HAP-1 (cell line): ENCODE results near the gene MPV17L2.
A peak's percentile ranks its signal among the peaks of the same experiment; 100 is the strongest.

ENCODE experiments used
- DNase-seq, 2 experiments: peaks; one replicate each; pipeline ENCODE4 v3.0.0-alpha.2; 2016 to 2020; ENCODE audit warnings: low spot score in 2 of 2
- H3K27me3 ChIP-seq: fragments of 250-450 bp; sonication (Bioruptor Pico); 2 replicates; pipeline ENCODE4 v1.5.1; 2020; ENCODE audit warnings: low read depth, mild to moderate bottlenecking, moderate library complexity
- H3K36me3 ChIP-seq: fragments of 250-450 bp; sonication (Bioruptor Pico); replicated peaks from 2 replicates; pipeline ENCODE4 v1.5.1; 2020; ENCODE audit warnings: mild to moderate bottlenecking
- H3K4me1 ChIP-seq: fragments of 250-450 bp; sonication (Bioruptor Pico); 2 replicates; pipeline ENCODE4 v1.5.1; 2020; ENCODE audit warnings: mild to moderate bottlenecking
- H3K4me3 ChIP-seq: fragments of 250-450 bp; sonication (Bioruptor Pico); 2 replicates; pipeline ENCODE4 v1.5.1; 2020; ENCODE audit warnings: mild to moderate bottlenecking, moderate library complexity
- H3K9me3 ChIP-seq: fragments of 250-450 bp; sonication (Bioruptor Pico); 2 replicates; pipeline ENCODE4 v1.5.1; 2020; ENCODE audit warnings: mild to moderate bottlenecking, moderate library complexity
- in situ Hi-C: fragments of 300-500 bp; cut with MboI; formaldehyde crosslinking; loops from 3 replicates; pipeline ENCODE4 v1.14.3; 2020; ENCODE audit warnings: low sequenced_read_pairs, inconsistent platforms, mixed read lengths

Gene MPV17L2

DNA sequence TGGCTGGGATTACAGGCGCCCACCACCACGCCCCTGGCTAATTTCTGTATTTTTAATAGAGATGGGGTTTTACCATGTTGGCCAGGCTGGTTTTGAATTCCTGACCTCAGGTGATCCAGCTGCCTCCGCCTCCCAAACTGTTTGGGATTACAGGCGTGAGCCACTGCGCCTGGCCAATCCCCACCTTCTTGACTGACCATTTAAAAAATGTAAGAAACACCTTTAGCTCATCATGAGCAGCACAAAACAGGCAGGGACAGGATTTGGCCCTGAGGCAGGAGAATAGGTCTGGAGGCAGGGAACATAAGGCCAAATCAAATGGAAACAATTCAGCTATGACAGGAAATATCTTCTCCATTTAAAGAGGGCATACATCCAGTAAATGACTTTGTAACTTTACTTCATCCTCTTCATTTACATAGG is 1.4 kb upstream of the MPV17L2 start:
- Histone ChIP-seq H3K4me1 (peaks cover 12% of the 10 kb centered on the region), H3K4me3 (no peak overlapping the region), H3K27me3 (no peaks in the 10 kb centered on the region), H3K9me3 (no peaks in the 10 kb centered on the region), H3K36me3 (peaks cover 15% of the 10 kb centered on the region)
- peak in 1 of 2 experiments; percentile 41 for DNase-seq
- in situ Hi-C loops = no loop called here

DNA sequence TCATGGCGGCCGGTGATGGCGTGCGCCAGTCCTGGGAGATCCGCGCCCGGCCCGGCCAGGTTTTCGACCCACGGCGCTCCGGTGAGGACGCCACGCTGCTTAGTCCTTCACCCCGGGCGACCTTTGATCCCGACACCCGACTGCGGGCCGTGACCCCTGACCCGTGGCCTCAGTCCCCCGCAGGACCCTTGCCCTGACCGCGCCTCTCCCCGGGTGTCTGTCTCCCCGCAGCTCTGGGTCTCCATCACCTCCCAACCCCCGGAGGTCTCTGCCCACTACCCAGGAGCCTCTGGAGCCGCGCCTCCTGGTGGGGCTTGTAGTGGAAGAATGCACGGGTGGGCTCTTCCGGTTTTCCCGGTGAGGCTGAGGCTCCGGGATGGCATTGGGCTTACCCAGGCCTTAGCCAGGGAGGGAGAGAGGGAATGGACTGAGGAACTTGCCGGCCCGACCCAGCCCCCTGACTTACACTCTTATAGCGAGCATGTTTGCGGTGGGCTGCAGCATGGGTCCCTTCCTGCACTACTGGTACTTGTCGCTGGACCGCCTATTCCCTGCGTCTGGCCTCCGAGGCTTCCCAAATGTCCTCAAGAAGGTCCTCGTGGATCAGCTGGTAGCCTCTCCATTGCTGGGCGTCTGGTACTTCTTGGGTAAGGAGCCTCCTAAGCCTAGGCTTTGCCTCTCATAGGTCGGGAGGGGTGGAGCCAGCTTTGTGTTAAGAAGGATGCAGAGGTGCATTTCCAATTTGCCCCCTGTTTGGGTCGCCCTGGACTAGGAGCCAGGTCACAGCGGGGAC is 566 bp downstream of the MPV17L2 start:
- Histone ChIP-seq H3K4me3 (peak overlapping the region; percentile 94), H3K36me3 (peaks cover 25% of the 10 kb centered on the region), H3K9me3 (no peaks in the 10 kb centered on the region), H3K27me3 (no peaks in the 10 kb centered on the region), H3K4me1 (peaks cover 12% of the 10 kb centered on the region)
- in situ Hi-C loops = no loop called here
- peak in 1 of 2 experiments; percentile 40 for DNase-seq

DNA sequence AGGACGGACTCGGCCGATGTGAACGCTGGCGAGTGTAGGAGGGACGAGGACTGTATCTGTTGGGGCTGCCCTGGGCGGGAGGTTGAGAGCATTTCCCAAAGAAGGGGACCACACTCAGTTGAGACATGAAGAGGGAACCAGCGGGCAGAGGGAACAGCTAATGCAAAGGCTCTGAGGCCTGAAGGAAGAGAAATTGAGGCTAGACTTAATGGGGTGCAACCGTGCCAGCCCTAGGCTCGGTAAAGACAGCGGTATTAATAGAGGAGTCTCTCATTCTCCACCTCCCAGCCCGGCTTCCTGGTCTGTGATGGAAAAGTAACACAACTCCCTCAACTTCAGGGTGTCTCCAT is 1.1 kb downstream of the MPV17L2 start:
- Histone ChIP-seq H3K9me3 (no peaks in the 10 kb centered on the region), H3K36me3 (peaks cover 31% of the 10 kb centered on the region), H3K4me3 (peak overlapping the region; percentile 94), H3K27me3 (no peaks in the 10 kb centered on the region), H3K4me1 (peaks cover 12% of the 10 kb centered on the region)
- in situ Hi-C loops = no loop called here
- no peak for DNase-seq

DNA sequence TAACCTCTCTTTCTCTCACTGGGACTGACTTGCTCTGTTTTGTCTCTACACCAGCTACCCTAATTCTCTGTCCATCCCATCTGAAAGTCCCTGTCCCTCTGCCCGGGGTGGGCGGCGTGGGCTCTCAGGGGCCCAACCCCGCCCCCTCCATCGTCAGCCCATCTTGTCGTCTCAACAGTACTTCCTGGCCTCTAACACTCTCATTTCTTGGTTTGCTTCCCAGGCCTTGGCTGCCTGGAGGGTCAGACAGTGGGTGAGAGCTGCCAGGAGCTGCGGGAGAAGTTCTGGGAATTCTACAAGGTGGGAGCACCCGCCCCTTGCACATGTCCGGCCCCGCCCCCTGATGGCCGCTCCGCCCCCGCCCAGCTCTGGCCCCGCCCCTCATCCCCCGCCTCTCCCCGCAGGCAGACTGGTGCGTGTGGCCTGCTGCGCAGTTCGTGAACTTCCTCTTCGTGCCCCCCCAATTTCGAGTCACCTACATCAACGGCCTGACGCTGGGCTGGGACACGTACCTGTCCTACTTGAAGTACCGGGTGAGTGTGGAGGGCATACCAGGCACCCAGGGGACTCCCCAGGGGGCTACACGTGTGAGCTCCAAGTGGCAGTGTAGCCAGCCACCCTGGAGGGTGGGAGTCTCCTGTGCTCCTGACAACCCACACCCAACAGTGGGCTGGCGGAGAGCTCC is 1.7 kb downstream of the MPV17L2 start:
- H3K9me3 ChIP-seq = no peaks in the 10 kb centered on the region
- no peaks in the 10 kb centered on the region for H3K27me3 ChIP-seq
- H3K36me3 ChIP-seq = peaks cover 37% of the 10 kb centered on the region
- in situ Hi-C loops = no loop called here
- H3K4me3 ChIP-seq = peak overlapping the region; percentile 94
- peaks cover 12% of the 10 kb centered on the region for H3K4me1 ChIP-seq
- DNase-seq = peak; percentile 42 to 78

DNA sequence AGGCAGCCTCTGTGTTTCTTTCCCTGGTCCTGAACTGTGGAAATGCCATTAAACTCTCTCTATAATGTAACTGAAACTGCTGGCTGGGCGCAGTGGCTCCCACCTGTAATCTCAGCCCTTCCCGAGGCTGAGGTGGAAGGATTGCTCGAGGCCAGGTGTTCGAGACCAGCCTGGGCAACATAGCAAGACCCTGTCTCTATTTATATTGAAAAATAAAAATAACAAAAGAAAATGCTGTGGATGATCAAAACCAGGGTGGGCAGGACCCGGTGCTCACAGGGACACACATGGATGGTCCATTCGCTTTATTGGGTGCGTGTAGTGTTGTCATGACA is 3.5 kb downstream of the MPV17L2 start:
- Histone ChIP-seq H3K27me3 (no peaks in the 10 kb centered on the region), H3K4me3 (no peak overlapping the region), H3K4me1 (peaks cover 11% of the 10 kb centered on the region), H3K36me3 (peaks cover 50% of the 10 kb centered on the region), H3K9me3 (no peaks in the 10 kb centered on the region)
- in situ Hi-C loops = no loop called here
- no peak for DNase-seq

DNA sequence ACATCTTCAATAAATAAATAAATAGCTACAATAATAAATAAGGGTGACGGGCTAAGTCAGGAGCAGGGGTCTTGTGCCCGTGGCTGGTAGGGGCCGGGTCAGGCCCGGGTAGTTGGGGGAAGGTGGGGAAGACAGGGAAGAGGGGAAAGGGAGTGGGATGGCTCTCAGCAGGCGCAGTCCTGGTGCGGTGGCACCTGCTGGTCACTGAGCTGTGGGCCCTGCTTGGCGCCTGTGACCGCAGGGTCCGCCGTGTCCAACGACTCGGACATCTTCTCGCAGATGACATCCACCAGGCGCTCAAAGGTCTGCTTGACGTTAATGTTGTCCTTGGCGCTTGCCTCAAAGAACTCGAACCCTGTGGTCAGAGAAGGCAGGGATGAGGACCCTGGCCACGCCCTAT is 4.3 kb downstream of the MPV17L2 start:
- no peak for DNase-seq
- in situ Hi-C loops = no loop called here
- no peaks in the 10 kb centered on the region for H3K9me3 ChIP-seq
- peaks cover 8% of the 10 kb centered on the region for H3K4me1 ChIP-seq
- no peaks in the 10 kb centered on the region for H3K27me3 ChIP-seq
- H3K36me3 ChIP-seq = peaks cover 58% of the 10 kb centered on the region
- no peak overlapping the region for H3K4me3 ChIP-seq

DNA sequence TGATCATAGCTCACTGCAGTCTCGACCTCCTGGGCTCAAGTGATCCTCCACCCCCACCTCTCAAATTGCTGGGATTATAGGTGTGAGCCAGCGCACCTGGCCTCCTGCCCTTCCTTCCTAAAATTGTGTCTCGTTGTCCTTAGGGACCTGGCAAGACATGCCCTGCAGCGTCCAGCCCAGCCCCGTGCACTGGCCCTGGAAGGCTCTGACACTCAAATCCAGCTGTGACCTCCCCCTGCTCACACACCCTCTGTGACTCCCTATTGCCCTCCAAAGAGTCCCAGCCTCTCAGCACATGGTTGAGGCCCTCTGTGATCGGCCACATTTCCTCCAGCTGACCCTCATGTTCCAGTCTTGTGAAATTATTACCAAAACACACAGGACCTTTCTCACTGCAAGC is 4.9 kb downstream of the MPV17L2 start:
- DNase-seq = no peak
- peaks cover 61% of the 10 kb centered on the region for H3K36me3 ChIP-seq
- H3K27me3 ChIP-seq = no peaks in the 10 kb centered on the region
- in situ Hi-C loops = no loop called here
- no peaks in the 10 kb centered on the region for H3K9me3 ChIP-seq
- peaks cover 13% of the 10 kb centered on the region for H3K4me1 ChIP-seq
- H3K4me3 ChIP-seq = no peak overlapping the region

DNA sequence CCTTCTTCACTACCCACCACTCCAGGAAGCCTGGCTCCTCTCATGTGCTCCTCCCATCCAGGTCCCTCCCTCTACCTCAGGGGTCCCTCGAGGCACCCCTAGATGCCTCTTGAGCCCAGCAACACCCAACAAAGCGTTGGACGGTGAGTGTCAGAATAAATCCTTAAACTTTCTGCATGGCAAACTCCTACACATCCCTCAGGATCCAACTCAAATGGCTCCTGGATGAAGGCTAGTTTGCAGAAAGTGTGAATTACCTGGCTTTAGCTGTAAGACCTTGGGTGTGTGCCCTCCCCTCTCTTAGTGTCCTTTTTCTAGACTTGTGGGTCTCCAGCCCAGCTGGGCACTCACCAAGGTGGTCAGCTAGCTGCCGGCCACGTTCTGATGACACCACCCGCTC is 5.4 kb downstream of the MPV17L2 start:
- no peaks in the 10 kb centered on the region for H3K27me3 ChIP-seq
- H3K4me3 ChIP-seq = no peak overlapping the region
- DNase-seq = no peak
- H3K36me3 ChIP-seq = peaks cover 58% of the 10 kb centered on the region
- no peaks in the 10 kb centered on the region for H3K9me3 ChIP-seq
- H3K4me1 ChIP-seq = peaks cover 14% of the 10 kb centered on the region
- in situ Hi-C loops = no loop called here

DNA sequence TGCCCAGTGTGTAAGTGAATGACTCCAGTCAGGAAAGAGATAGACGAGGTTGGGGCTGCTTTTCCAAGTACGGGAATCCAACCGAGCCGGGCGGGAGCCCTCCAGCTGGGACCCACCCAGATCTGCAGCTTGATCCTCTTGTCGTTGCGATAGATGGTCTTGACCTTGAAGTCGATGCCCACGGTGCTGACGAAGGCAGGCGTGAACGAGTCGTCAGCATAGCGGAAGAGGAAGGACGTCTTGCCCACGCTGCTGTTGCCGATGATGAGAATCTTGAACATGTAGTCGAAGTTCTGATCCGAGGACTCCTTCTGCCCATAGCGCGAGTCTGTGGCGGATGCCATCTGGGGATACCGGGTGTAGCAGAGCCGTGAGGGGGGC is 9.4 kb downstream of the MPV17L2 start:
- H3K36me3 ChIP-seq = peaks cover 44% of the 10 kb centered on the region
- in situ Hi-C loops = no loop called here
- no peaks in the 10 kb centered on the region for H3K27me3 ChIP-seq
- peak overlapping the region; percentile 90 for H3K4me3 ChIP-seq
- H3K4me1 ChIP-seq = peaks cover 18% of the 10 kb centered on the region
- no peak for DNase-seq
- no peaks in the 10 kb centered on the region for H3K9me3 ChIP-seq

DNA sequence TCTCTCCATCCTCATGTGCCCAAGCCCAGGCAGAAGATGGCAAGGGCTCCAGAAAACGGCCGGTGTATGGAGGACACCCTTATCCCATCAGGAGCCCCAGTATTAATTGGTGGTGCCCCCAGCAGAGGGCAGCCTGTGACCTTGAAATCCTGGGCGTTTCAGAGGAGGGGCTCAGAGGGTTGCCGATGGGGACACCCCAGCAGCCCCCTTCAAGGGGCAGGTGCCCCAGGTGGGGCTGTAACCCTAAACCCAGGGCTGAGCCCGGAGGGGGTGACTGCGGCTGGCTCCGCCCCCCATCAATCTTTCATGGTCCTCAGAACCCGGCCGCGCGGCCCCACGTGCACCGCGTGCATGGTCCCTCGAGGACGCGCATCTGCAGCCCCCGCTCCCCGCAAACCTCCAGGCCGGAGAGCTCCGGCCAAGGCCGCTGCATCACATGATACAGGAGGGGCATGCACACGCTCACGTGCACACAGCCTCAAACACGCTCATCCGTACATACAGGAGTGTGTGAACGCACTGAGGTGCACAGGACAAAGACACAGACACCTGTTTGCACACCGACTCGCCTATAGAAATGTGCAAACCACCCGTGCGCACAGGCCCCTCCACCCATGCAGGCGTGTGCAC is 9.9 kb downstream of the MPV17L2 start:
- peaks cover 18% of the 10 kb centered on the region for H3K4me1 ChIP-seq
- DNase-seq = peak; percentile 41 to 69
- H3K4me3 ChIP-seq = peak overlapping the region; percentile 90
- H3K27me3 ChIP-seq = no peaks in the 10 kb centered on the region
- H3K9me3 ChIP-seq = no peaks in the 10 kb centered on the region
- peaks cover 43% of the 10 kb centered on the region for H3K36me3 ChIP-seq
- in situ Hi-C loops = no loop called here

DNA sequence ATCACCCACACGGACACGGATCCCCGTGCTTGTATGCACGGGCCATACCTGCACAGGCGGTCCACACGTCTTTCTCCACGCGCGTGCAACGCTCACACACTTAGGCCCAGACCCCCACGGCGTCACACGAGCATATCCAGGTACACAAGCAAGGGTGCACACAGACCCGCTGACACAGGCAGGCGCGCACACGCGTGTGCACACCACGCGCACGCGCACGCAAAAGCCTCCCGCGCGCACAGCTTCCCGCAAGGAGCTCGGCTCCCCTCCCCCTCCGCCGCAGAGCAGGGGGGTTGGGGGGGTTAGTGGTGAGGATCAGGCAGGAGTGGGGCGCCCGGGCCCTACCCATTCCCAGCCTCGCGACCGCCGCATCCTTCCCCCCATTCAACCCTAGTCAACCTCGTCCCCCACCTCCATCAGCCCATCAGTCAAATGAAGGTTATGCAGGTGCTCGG is 10.4 kb downstream of the MPV17L2 start:
- DNase-seq = no peak
- in situ Hi-C loops = no loop called here
- Histone ChIP-seq H3K36me3 (peaks cover 37% of the 10 kb centered on the region), H3K4me1 (peaks cover 20% of the 10 kb centered on the region), H3K4me3 (peak overlapping the region; percentile 90), H3K9me3 (no peaks in the 10 kb centered on the region), H3K27me3 (no peaks in the 10 kb centered on the region)

DNA sequence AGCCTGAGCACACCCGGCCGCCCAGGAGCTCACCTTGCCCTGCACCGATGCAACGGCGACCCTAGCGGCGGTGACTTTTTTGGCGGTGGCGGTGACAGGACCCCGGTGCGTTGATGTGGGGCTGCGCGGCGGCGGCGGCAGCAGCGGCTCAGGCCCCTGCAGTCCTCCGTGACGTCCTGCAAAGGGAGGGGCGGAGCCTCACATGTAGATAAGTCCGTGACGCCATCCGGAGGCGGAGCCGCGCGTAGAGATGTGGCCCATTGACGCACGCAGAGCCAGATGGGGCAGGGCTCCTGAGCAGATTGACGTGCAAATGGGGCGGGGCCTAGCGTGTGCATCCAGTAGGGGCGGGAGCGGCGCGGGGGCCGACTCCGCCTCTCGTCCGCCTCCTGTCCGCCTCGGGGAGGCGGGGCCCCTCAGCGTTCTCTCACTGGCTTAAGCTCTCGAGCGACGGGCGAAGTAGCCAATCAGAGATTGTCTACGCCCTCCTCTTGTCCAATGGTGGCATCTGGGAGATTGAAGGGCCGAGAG is 10.9 kb downstream of the MPV17L2 start, which contains the start of gene RAB3A:
TSS of gene RAB3A (minus strand) at position 180 of the 531 bp plus-strand sequence. CDS start 1,302 bp downstream, outside the sequence.
- in situ Hi-C loops = no loop called here
- no peaks in the 10 kb centered on the region for H3K9me3 ChIP-seq

DNA sequence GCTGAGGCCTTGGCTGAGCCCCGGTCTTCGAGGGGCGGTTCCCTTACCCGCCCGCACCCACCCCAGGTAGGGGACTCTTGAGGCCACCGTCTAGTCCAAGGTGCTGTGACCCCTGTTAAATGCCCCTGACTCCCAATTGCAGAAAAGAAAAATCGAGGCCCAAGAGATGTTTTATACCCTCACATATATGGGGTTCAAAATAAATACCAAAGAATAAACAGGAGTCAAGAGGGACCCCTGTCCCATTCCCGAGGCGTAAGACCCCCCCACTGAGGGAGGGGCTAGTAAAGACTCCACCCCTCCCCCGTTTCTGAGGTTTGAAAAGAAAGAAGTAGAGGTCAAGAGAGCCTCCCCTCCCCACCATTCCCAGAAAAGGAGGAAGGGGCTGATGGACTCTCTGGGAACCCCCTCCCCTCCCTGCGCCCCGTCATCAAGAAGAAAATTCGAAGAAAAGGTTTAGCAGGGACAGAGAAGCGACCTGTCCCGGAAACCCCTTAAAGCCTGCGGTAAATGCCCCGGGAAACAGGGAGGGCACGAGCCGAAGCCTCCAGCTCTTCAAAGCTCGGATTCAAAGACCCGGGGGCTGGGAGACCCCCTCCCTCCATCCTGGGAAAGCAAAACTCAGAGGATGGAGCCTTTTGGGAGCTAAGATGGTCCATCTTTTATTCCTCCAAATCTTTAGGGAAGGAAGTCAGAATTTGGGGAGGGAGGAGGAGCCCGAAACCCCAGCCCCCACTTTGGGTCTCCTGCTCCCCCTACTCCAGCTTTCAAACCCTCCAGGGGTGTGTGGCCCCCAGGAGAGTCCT is 11.6 kb downstream of the MPV17L2 start:
- peaks cover 20% of the 10 kb centered on the region for H3K4me1 ChIP-seq
- H3K4me3 ChIP-seq = peak overlapping the region; percentile 45
- H3K27me3 ChIP-seq = no peaks in the 10 kb centered on the region
- H3K36me3 ChIP-seq = peaks cover 26% of the 10 kb centered on the region
- in situ Hi-C loops = no loop called here
- peak in 1 of 2 experiments; percentile 47 for DNase-seq
- no peaks in the 10 kb centered on the region for H3K9me3 ChIP-seq

More for the DNA sequence above, 10.9 kb downstream of the MPV17L2 start, which contains the start of gene RAB3A:
- peaks cover 32% of the 10 kb centered on the region for H3K36me3 ChIP-seq
- H3K27me3 ChIP-seq = no peaks in the 10 kb centered on the region
- H3K4me3 ChIP-seq = peak within 1 kb of the TSS; percentile 90
- H3K4me1 ChIP-seq = peaks cover 20% of the 10 kb centered on the region
- peak; percentile 99 for DNase-seq
